ENCODE measurements around the gene DUSP15.
"Not testable (repeated sequence)": the region's sequence is repeated elsewhere in the genome, so short reads cannot be mapped to it uniquely, and the experiment has no call there.

Gene DUSP15

GRCh38 chr20:31816221-31816620, 54.1 kb downstream of the DUSP15 start:
- H3K4me3 ChIP-seq (ENCODE audit: low read depth in 1 of 5, low read length in 5 of 5) = no peak overlapping the region
- H3K9ac ChIP-seq (ENCODE audit: low read length in 5 of 5) = no peak overlapping the region
- no peak overlapping the region for H3K27ac ChIP-seq (ENCODE audit: low read depth, low read length)
- no peaks in the 10 kb centered on the region for H3K36me3 ChIP-seq (ENCODE audit: control insufficient read depth in 5 of 5, insufficient read depth in 5 of 5, low read length in 5 of 5)
- peaks cover 0 to 2% (median 0%) of the 10 kb centered on the region in 5 donors for H3K27me3 ChIP-seq (ENCODE audit: control insufficient read depth in 5 of 5, insufficient read depth in 4 of 5, low read length in 5 of 5)
- H3K9me3 ChIP-seq (ENCODE audit: control insufficient read depth in 5 of 5, low read length in 5 of 5) = no peaks in the 10 kb centered on the region
- H3K4me1 ChIP-seq (ENCODE audit: control insufficient read depth in 5 of 5, insufficient read depth in 5 of 5, low read length in 5 of 5) = peaks cover 8 to 19% (median 16%) of the 10 kb centered on the region in 5 donors

GRCh38 chr20:31815408-31816188, 54.7 kb downstream of the DUSP15 start:
- Histone ChIP-seq H3K27ac (ENCODE audit: low read depth, low read length) (no peak overlapping the region), H3K4me1 (ENCODE audit: control insufficient read depth in 5 of 5, insufficient read depth in 5 of 5, low read length in 5 of 5) (peaks cover 8 to 19% (median 16%) of the 10 kb centered on the region in 5 donors), H3K9ac (ENCODE audit: low read length in 5 of 5) (peak overlapping the region in 1 of 5 donors; percentile 4)

GRCh38 chr20:31814142-31814541, 56.2 kb downstream of the DUSP15 start:
- not testable (repeated sequence) for H3K4me3 ChIP-seq (ENCODE audit: low read depth in 1 of 5, low read length in 5 of 5); H3K27ac ChIP-seq (ENCODE audit: low read depth, low read length); H3K9ac ChIP-seq (ENCODE audit: low read length in 5 of 5); H3K9me3 ChIP-seq (ENCODE audit: control insufficient read depth in 5 of 5, low read length in 5 of 5); H3K27me3 ChIP-seq (ENCODE audit: control insufficient read depth in 5 of 5, insufficient read depth in 4 of 5, low read length in 5 of 5); H3K36me3 ChIP-seq (ENCODE audit: control insufficient read depth in 5 of 5, insufficient read depth in 5 of 5, low read length in 5 of 5)
- H3K4me1 ChIP-seq (ENCODE audit: control insufficient read depth in 5 of 5, insufficient read depth in 5 of 5, low read length in 5 of 5) = peaks cover 8 to 19% (median 16%) of the 10 kb centered on the region in 5 donors

More at GRCh38 chr20:31815408-31816188, 54.7 kb downstream of the DUSP15 start:
- no peaks in the 10 kb centered on the region for H3K9me3 ChIP-seq (ENCODE audit: control insufficient read depth in 5 of 5, low read length in 5 of 5)
- H3K27me3 ChIP-seq (ENCODE audit: control insufficient read depth in 5 of 5, insufficient read depth in 4 of 5, low read length in 5 of 5) = peaks cover 0 to 2% (median 0%) of the 10 kb centered on the region in 5 donors
- H3K4me3 ChIP-seq (ENCODE audit: low read depth in 1 of 5, low read length in 5 of 5) = no peak overlapping the region
- H3K36me3 ChIP-seq (ENCODE audit: control insufficient read depth in 5 of 5, insufficient read depth in 5 of 5, low read length in 5 of 5) = no peaks in the 10 kb centered on the region

GRCh38 chr20:31813611-31814010, 56.7 kb downstream of the DUSP15 start:
- H3K9ac ChIP-seq (ENCODE audit: low read length in 5 of 5) = no peak overlapping the region
- H3K36me3 ChIP-seq (ENCODE audit: control insufficient read depth in 5 of 5, insufficient read depth in 5 of 5, low read length in 5 of 5) = no peaks in the 10 kb centered on the region
- no peak overlapping the region for H3K27ac ChIP-seq (ENCODE audit: low read depth, low read length)
- H3K4me1 ChIP-seq (ENCODE audit: control insufficient read depth in 5 of 5, insufficient read depth in 5 of 5, low read length in 5 of 5) = peaks cover 8 to 19% (median 16%) of the 10 kb centered on the region in 5 donors
- no peaks in the 10 kb centered on the region for H3K9me3 ChIP-seq (ENCODE audit: control insufficient read depth in 5 of 5, low read length in 5 of 5)
- H3K4me3 ChIP-seq (ENCODE audit: low read depth in 1 of 5, low read length in 5 of 5) = no peak overlapping the region
- H3K27me3 ChIP-seq (ENCODE audit: control insufficient read depth in 5 of 5, insufficient read depth in 4 of 5, low read length in 5 of 5) = peaks cover 0 to 3% (median 0%) of the 10 kb centered on the region in 5 donors

GRCh38 chr20:31811796-31812728, 58.3 kb downstream of the DUSP15 start:
- Histone ChIP-seq H3K4me1 (ENCODE audit: control insufficient read depth in 5 of 5, insufficient read depth in 5 of 5, low read length in 5 of 5) (peaks cover 8 to 19% (median 16%) of the 10 kb centered on the region in 5 donors), H3K27me3 (ENCODE audit: control insufficient read depth in 5 of 5, insufficient read depth in 4 of 5, low read length in 5 of 5) (peaks cover 0 to 3% (median 0%) of the 10 kb centered on the region in 5 donors), H3K9ac (ENCODE audit: low read length in 5 of 5) (no peak overlapping the region), H3K36me3 (ENCODE audit: control insufficient read depth in 5 of 5, insufficient read depth in 5 of 5, low read length in 5 of 5) (no peaks in the 10 kb centered on the region), H3K9me3 (ENCODE audit: control insufficient read depth in 5 of 5, low read length in 5 of 5) (no peaks in the 10 kb centered on the region), H3K27ac (ENCODE audit: low read depth, low read length) (no peak overlapping the region), H3K4me3 (ENCODE audit: low read depth in 1 of 5, low read length in 5 of 5) (no peak overlapping the region)

- Histone ChIP-seq H3K9ac (ENCODE audit: low read length in 5 of 5) (no peak overlapping the region), H3K9me3 (ENCODE audit: control insufficient read depth in 5 of 5, low read length in 5 of 5) (no peaks in the 10 kb centered on the region), H3K4me1 (ENCODE audit: control insufficient read depth in 5 of 5, insufficient read depth in 5 of 5, low read length in 5 of 5) (peaks cover 8 to 22% (median 18%) of the 10 kb centered on the region in 5 donors), H3K4me3 (ENCODE audit: low read depth in 1 of 5, low read length in 5 of 5) (no peak overlapping the region), H3K27me3 (ENCODE audit: control insufficient read depth in 5 of 5, insufficient read depth in 4 of 5, low read length in 5 of 5) (peaks cover 0 to 3% (median 0%) of the 10 kb centered on the region in 5 donors), H3K27ac (ENCODE audit: low read depth, low read length) (no peak overlapping the region), H3K36me3 (ENCODE audit: control insufficient read depth in 5 of 5, insufficient read depth in 5 of 5, low read length in 5 of 5) (no peaks in the 10 kb centered on the region)
These were observed 59.1 kb downstream of the DUSP15 start for GRCh38 chr20:31811198-31811597.

Measured in subcutaneous abdominal adipose tissue (tissue), 5 donors.